Glomerular endothelial cell (primary cell): ENCODE results near the gene METTL15. TPM values are rescaled to one million over a fixed set of nuclear protein-coding genes. Genes with fewer than 3 reads are reported as not detected.
"Not testable (repeated sequence)": the region's sequence is repeated elsewhere in the genome, so short reads cannot be mapped to it uniquely, and the experiment has no call there.

Source experiments
- DNase-seq: peaks from one replicate; pipeline ENCODE4 v3.0.0-alpha.2; 2011; ENCODE audit warnings: low read depth, low spot score; ENCODE audit errors: extremely low read depth
- total RNA-seq: library from RNA; depleted of rRNA; stranded (reverse); fragments of >200 nt; gene quantifications from 2 replicates; pipeline ENCODE4 v1.2.3, GENCODE V29; 2015

The METTL15 gene
- total RNA-seq, 1 donor from 2014 or later = 7.7 TPM

- no peak for DNase-seq
These were observed 166.0 kb downstream of the METTL15 start for GRCh38 chr11:28274216-28274615.

- DNase-seq = no peak
These were observed 176.0 kb downstream of the METTL15 start for GRCh38 chr11:28284196-28284595.

DNA sequence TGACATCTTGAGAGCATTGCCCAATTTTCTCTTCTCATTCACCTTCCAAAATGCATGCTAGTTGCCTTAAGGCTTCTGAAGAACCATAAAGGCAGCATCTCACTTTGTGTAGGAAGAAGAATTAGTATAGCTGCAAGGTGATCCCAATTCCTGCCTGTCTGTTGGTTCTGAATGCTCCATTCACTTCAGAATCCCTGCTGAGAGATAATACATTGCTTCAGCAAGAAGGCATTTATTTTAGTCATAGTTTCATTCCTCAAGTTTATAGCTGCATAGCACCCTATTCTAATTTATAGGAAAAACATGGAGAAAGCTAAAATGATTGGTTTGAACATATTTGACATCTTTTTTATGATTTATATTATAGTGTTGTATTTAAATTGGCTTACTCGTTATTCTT, 181.3 kb downstream of the METTL15 start:
- DNase-seq = no peak

- not testable (repeated sequence) for DNase-seq
These were observed 182.8 kb downstream of the METTL15 start for GRCh38 chr11:28290995-28291394.

DNA sequence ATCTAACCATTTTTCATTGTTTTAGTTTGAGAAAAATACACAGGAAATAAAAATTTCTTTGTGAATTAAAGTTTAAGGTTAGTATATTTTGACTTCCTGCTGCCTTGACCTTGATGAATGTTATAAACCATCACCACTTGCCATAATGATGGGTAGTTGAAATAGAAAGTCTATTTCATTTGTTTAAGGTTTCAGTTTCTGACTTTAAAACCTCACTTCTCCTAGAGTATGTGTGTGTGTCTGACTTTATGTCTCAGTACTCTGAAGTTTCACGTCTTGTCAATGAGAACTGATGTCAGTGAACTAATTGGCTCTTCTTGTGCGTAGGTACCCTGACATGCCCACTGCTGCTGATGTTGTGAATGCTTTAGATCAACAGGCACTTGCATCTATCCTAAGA, 188.2 kb downstream of the METTL15 start:
- no peak for DNase-seq

GRCh38 chr11:28298209-28298608, 190.0 kb downstream of the METTL15 start:
- no peak for DNase-seq

DNA sequence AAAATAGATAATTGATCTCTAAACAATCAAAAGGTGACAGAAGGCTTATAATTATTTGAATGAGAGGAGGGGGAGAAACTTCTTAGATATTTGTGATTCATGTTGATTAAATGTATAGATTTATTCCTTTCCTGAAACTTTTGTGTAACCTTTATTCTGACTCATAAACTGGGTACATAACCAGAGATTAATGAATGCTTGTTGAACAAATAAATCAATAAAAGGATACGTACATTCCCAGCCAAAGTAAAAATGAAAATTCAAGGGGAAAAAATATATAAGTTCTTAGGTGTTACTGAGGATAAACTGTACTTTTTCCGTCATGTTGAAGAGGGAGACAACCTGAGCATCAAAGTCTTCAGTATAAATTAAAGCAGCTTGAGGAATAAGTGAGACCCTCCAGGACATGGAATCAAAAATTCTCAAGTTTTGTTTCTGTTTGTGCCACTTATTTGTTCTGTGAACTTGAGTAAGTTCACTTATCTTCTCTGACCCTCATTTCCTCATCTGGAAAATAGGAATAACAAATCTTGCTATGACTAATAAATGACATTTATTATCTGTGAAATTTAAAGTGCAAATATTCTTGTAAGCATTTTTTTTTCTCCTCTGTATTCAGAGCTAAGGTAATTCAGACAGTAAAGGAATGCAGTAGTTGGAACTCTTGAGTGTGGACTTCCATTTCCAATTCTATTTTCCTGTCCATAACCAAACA, 195.4 kb downstream of the METTL15 start:
- DNase-seq = no peak

DNA sequence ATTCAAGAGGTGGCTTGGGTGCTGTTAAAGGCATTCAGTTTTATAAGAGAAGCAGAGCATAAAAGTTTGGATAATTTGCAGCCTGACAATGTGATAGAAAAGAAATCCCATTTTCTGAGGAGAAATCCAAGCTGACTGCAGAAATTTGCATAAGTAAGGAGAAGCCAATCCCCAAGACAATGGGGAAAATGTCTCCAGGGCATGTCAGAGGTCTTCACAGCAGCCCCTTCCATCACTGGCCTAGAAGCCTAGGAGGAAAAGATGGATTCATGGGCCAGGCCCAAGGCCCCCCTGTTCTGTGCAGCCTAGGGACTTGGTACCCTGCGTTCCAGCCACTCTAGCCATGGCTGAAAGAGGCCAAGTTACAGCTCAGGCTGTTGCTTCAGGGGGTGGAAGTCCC, 207.3 kb downstream of the METTL15 start:
- no peak for DNase-seq

GRCh38 chr11:28318871-28319270, 210.7 kb downstream of the METTL15 start:
- no peak for DNase-seq

GRCh38 chr11:28323621-28324020, 215.4 kb downstream of the METTL15 start:
- DNase-seq = no peak

DNA sequence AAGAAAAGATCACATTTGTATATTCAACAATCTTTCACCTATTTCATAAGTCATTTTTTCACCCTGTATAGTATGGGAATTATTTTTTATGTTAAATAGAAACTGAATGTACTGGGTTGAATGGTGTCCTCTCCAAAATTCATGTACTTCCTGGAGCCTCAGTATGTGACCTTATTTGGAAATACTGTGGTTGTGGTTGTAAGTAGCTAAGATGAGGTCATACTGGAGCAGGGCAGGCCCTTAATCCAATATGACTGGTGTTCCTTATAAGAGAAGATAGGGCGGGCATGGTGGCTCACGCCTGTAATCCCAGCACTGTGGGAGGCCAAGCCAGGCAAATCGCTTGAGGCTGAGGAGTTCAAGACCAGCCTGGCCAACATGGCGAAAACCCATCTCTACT, 224.2 kb downstream of the METTL15 start:
- not testable (repeated sequence) for DNase-seq

GRCh38 chr11:28337701-28338100, 229.5 kb downstream of the METTL15 start:
- DNase-seq = no peak

DNA sequence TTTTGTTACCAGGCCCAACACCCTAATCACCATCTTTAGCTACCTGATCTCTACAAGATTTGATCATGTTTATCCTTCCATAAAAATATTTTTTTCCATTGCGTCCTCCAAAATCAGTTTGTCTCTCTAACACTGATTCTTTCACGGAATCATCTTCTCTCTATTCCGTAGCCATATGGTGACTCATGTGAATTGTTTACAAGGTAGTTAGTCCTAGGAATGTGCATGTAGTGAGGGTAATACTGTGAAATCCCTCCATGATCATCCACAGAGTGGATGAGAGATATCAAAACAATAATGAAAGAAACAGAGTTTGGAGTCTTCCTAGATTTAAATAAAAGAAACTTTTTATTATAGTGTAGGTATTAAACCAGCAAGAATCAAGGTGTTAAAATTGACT, 230.2 kb downstream of the METTL15 start:
- DNase-seq = no peak

GRCh38 chr11:28339488-28339887, 231.3 kb downstream of the METTL15 start:
- no peak for DNase-seq

- no peak for DNase-seq
These were observed 234.5 kb downstream of the METTL15 start for GRCh38 chr11:28342716-28343115.

DNA sequence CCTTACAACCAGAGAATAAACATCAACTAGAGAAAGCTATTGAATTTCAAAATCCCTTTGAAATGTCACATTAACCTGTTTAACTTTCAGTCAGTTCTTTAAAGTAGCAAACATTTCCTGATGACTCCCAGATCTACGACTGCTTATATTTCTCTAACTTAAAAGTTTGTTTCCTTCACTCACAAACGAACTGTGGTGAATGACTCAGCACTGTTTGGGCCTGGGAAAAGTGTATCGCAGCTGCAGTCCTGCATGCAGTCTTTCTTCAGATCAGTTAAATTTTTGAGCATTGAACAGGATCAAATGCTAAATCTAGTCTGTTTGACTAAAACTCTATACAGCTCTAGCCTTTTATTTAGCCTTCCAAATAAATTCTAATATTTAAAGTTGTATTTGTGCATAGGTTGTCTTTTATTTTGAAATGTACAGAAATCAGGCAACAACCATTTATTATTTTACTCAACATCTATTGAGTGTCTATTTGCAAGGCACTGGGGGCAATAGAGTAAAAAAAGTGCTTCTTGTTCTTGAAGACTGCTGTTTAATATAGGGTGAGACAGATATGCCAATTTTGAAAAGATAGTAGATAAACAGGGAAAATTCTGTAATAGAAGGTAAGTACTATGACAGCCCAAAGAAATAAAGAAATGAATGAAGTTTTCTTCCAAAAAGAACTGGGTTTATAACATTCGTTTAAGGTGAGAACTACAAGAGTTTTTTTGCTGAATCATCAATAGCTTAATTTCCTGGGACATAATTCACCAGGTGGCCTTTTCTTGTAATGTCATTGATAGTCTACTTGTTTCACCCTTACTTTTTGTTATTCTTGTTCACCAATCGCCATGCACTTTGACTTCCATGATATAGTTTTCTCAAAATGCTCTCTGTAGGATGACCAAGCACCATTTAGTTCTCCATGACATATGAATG, 235.4 kb downstream of the METTL15 start:
- DNase-seq = peak; percentile 45

- no peak for DNase-seq
These were observed 238.0 kb downstream of the METTL15 start for GRCh38 chr11:28346209-28346608.

DNA sequence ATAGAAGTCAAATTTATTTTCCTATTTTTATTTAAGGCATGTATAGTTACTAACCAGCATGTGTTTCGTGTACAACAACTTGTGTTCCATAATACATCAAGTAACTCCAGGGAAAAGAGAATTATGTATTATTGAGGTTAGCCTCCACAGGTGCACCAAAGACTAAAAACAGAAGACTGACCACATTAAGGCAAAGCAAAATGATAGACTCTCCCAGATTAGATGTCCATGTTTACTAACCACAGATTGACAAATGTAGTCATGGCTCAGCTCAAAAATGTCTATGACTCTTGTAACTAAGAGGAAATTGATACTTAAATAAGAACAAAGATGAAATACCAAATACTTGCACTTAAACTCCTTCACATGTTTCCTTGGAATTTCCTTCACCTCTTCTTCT, 238.5 kb downstream of the METTL15 start:
- no peak for DNase-seq

DNA sequence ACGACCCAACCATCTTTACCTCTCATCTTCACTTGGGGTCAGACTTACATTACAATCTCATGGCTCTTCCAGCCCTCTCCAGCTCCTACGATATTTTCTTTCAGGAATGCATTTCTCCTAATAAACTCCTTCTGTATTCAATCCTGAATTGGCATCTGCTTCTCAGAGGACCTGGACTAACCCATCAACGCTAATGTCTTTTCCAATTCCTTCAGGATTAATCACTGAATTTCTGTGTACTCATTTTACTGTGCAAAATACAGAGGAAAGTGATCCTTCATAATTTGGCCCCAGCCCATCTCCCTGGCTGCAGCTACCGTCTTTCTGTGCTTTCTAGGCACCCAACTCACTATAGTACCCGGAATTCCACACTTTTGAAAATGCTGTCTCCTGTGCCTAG, 239.2 kb downstream of the METTL15 start:
- DNase-seq = no peak

DNA sequence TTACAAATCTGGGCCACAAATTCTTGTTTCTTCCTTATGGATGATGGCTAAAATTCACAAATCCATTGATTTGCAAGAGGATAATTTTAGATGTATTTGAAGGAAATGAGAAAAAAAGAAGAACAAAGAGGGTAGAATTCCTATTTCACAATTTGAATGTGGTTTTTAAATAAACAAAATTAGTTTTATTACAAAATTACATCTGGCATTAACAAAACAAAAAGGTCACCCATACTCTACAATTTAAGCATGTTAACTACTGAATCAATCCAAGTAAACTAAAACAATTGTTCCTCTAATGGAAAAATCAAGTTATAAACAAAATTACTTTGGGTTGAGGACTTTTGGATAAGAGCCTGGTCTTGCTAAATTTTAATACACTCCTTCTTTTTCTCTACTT, 242.0 kb downstream of the METTL15 start:
- DNase-seq = no peak

GRCh38 chr11:28353991-28354390, 245.8 kb downstream of the METTL15 start:
- no peak for DNase-seq
